LNCaP clone FGC (cell line): Measurements from ENCODE around the gene OR2W1.

Source experiments
- DNase-seq: peaks from one replicate; pipeline ENCODE4 v3.0.0-alpha.2; 2011; ENCODE audit warnings: low read depth
- H3K4me3 ChIP-seq: 2 replicates; pipeline ENCODE4 v1.5.1; 2011; ENCODE audit warnings: mild to moderate bottlenecking, low read depth, low read length, control low read depth
- TF ChIP-seq, protein P1 (sequence below): IDR thresholded peaks from 2 replicates; pipeline ENCODE4 v1.5.1; 2012; ENCODE audit warnings: mild to moderate bottlenecking; ENCODE audit not compliant: control insufficient read depth, insufficient read depth; ENCODE audit errors: extremely low read depth

OR2W1 gene

DNA sequence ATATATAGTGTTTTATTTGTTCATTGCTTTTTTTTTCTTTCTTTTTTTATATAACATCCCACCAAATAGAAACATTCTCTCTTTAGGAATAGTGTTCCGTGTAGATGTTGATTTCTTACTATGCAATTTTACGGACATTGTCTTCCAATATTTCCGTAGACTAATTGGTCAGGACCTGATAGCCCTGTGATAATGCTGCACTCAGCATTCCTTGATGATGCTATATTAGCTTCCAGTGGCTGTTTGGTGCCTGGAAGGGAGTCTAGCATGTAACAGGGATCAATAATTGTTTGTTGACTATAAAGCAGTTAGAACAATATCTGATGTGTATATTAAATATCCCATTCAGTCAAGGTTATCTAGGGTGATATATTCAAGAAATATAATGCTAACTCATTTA lies 6.7 kb upstream of the OR2W1 start:
- TF ChIP-seq, protein P1, sequence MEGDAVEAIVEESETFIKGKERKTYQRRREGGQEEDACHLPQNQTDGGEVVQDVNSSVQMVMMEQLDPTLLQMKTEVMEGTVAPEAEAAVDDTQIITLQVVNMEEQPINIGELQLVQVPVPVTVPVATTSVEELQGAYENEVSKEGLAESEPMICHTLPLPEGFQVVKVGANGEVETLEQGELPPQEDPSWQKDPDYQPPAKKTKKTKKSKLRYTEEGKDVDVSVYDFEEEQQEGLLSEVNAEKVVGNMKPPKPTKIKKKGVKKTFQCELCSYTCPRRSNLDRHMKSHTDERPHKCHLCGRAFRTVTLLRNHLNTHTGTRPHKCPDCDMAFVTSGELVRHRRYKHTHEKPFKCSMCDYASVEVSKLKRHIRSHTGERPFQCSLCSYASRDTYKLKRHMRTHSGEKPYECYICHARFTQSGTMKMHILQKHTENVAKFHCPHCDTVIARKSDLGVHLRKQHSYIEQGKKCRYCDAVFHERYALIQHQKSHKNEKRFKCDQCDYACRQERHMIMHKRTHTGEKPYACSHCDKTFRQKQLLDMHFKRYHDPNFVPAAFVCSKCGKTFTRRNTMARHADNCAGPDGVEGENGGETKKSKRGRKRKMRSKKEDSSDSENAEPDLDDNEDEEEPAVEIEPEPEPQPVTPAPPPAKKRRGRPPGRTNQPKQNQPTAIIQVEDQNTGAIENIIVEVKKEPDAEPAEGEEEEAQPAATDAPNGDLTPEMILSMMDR = no peak
- H3K4me3 ChIP-seq = no peak overlapping the region
- no peak for DNase-seq

DNA sequence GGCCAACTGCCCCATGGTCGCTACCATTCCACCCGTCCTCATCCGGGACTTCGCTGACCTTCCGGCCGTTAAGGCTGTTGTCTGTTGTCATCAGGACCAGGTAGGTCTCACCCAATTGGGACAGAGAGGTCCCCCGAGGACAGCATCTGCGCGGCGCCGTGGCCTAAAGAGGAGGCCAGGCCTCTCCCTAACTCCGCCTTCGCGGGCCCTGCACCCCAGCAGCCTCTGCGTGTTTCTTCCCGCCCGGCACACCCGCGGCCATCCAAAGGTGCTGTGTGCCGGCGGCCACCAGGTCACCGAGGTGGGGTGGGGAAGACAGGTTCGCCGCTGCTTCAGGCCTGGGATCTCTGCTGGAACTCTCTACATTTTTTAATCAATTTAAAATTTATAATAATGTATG lies 9.0 kb downstream of the OR2W1 start:
- no peak overlapping the region for H3K4me3 ChIP-seq
- no peak for DNase-seq
- TF ChIP-seq, protein P1 = no peak

DNA sequence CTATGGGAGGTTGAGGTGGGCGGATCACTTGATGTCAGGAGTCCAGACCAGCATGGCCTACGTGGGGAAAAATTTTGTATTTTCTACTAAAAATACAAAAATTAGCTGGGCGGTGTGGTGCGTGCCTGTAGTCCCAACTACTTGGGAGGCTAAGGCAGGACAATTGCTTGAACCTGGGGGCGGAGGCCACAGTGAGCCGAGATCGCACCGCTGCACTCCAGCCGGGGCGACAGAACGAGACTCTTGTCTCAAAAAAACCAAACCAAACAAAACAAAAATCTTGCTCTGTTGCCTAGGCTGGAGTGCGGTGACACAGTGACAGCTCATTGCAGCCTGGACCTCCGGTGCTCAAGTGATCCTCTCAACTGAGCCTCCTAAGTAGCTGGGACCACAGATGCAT lies 16.2 kb downstream of the OR2W1 start:
- TF ChIP-seq, protein P1 = no peak
- DNase-seq = no peak

DNA sequence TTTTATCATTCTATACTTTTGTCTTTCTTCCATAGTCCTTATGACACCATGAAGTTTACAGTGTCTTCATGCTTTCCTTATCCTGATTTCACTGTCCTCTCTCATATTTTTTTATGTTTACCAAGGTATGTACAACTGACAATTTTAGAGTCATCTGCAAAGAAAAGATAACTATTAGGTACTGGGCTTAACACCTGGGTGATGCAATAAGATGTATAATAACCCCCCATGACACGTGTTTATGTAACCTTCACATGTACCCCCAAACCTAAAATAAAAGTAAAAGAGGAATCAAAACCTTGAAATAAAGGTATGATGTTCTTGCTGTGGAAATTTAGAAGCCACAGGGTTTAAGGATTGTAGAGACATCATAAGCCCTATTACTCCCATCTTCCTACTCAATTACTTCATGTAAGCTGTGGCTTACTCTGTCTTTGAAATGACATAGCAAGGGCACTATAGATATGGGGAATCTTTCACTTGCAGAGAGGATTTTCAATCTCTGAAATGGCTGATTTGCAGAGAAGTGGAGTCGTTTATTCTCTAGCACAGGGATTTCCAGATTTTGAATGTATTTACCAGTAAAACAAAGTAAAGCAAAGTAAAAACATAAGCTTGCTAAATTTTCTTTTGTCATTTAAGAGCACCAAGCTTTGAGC lies 18.9 kb downstream of the OR2W1 start:
- TF ChIP-seq, protein P1 = no peak
- no peak overlapping the region for H3K4me3 ChIP-seq
- no peak for DNase-seq

More for the DNA sequence above, 16.2 kb downstream of the OR2W1 start:
- H3K4me3 ChIP-seq = no peak overlapping the region

DNA sequence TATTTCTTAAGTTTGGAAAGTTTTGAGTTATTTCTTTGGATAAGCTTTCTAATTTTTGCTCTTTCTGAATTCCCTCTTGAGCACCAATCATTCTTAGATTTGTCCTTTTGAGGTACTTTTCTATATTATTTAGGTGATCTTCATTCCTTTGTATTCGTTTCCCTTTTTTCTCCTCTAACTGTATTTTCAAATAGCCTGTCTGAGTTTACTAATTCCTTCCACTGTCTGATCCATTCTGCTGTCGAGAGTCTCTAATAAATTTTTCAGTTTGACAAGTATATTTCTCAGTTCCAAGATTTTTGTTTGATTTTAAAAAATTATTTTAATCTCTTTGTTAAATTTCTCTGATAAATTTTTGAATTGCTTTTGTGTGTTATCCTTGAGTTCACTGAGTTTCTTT lies 23.5 kb downstream of the OR2W1 start:
- H3K4me3 ChIP-seq = no peak overlapping the region
- TF ChIP-seq, protein P1 = no peak
- DNase-seq = no peak

DNA sequence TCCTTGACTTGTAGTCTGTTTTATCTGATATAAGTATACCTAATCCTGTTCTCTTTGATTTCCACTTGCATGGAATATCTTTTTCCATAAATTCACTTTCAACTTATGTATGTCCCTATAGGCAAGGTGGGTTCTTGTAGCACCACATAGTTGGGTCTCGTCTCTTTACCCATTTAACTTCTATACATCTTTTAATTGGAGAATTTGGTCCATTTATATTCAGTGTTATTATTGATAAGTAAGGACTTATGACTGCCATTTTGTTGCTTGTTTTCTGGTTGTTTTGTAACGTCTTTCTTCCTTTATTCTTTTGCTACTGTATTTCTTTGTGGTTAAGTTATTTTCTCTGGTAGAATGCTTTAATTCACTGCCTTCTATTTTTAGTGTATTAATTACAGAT lies 25.3 kb downstream of the OR2W1 start:
- no peak for DNase-seq
- TF ChIP-seq, protein P1 = no peak
- no peak overlapping the region for H3K4me3 ChIP-seq

DNA sequence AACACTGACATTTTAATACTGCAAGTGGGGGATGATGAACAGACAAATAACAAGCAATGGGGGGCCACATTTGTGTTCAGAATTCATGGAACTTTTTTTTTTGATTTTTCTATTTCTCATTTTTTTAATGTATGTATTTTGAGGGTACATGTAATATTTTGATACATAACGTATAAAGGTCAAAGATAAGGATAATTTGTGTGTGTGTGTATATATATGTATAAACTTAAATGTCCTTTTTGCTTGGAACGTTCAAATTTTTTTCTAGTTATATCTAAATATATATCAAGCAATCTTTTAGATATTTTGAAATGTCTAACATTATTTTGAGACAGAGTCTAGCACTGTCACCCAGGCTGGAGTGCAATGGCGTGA lies 27.6 kb downstream of the OR2W1 start:
- TF ChIP-seq, protein P1 = no peak
- no peak overlapping the region; the same call in 1 of the 2 replicates for H3K4me3 ChIP-seq
- DNase-seq = no peak
